ENCODE measurements around the gene GLDC.

DNA sequence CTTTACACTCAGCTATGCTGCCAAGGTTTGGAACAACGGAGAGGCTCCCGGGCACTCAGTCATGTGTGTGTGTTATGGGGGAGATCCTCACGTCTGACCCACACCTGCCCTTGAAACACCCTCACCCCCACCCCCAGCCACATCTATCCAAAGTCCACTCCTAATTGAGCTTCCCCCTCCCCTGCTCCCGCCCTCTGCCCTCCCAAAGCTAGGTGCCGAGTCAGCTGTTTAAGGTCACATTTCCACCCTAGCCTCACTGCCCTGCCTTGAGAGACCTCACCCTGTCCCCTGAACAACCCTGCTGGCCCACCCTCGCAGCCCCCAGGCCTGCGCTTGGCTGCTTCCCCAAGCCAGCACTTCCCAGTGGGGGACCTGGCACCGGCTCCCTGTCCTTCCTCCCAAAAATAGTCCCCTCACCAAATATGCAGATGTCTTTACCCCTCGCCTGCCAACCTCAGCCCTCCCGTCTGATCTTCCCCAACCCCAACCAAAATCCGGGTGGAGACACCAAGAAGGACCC is 36.0 kb downstream of the GLDC start:
- TF ChIP-seq POLR2A (IDR thresholded peaks at IDR 0.05) = no peak
- no peak for TF ChIP-seq CTCF (IDR thresholded peaks at IDR 0.05)

All from ovary (tissue), 3 donors.